Tibial artery (tissue), 4 donors: ENCODE measurements around the gene MARCHF11.

Experiments used
- DNase-seq, 2 donors: peaks; one replicate each; pipeline ENCODE4 v3.0.0-alpha.2; 2019
- H3K27ac ChIP-seq, 2 donors: fragments of 200-600 bp; sonication (generic) in 1 of 2; 1 replicate in 1 of 2; 2 replicates in 1 of 2; pipeline ENCODE4 v1.5.1; 2018 to 2019; ENCODE audit warnings: mild to moderate bottlenecking in 1 of 2
- H3K27me3 ChIP-seq, 2 donors: fragments of 200-600 bp; sonication (generic) in 1 of 2; one replicate each; pipeline versions ENCODE4 v1.5.1 to v1.6.0; 2016 to 2019
- H3K36me3 ChIP-seq, 3 donors: fragments of 200-600 bp; sonication (generic) in 2 of 3; one replicate each; pipeline ENCODE4 v1.5.1; 2016 to 2019; ENCODE audit warnings: mild to moderate bottlenecking in 2 of 3
- H3K4me1 ChIP-seq, 4 donors: fragments of 200-600 bp; sonication (generic) in 2 of 4; 1 replicate in 3 of 4; 2 replicates in 1 of 4; pipeline ENCODE4 v1.5.1; 2016 to 2019
- H3K4me3 ChIP-seq, 2 donors: fragments of 200-600 bp; sonication (generic) in 1 of 2; 1 replicate in 1 of 2; 2 replicates in 1 of 2; pipeline ENCODE4 v1.5.1; 2018 to 2019; ENCODE audit warnings: mild to moderate bottlenecking in 2 of 2
- H3K9me3 ChIP-seq, 3 donors: fragments of 200-600 bp; sonication (generic) in 1 of 3; one replicate each; pipeline ENCODE4 v1.5.1; 2016 to 2019
- intact Hi-C: fragments of 100-400 bp; cut with DNase I; formaldehyde crosslinking; loops from one replicate; pipeline ENCODE4 v1.15.0; 2023; ENCODE audit warnings: low total_unique reads
- TF ChIP-seq, protein P1 (sequence below), 2 experiments: fragments of 200-600 bp in 1 of 2; fragments of 450-650 bp in 1 of 2; IDR thresholded peaks; one replicate each; pipeline ENCODE4 v1.5.1; 2017 to 2019; ENCODE audit warnings: antibody characterized with exemption in 2 of 2, mild to moderate bottlenecking in 1 of 2, moderate library complexity in 1 of 2

The MARCHF11 gene

DNA sequence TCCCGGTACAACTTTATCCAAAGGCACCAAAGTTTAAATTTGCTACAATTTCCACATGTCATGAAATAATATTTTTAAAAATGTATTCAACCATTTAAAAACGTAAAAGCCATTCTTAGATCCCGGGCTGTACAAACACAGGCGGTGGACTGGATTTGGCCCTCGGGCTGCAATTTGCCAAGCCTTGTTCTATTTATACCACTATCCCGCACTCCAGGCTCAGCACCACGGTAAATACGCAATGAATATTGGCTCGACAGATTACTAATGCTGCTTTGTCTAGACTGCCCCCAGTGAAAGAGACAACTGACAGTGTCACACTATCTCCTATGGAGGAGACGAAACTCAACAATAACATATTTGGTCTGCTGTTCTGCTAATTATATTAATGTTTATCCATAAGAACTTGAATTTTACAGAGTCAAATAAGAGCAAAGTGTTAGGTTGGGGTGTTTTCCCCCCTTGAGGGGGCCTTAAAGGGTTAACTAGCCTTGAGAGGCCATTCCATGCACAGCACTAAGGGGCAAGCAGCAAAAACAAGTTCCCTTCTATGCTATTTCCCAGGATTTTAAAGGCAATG is 98.1 kb downstream of the MARCHF11 start:
- intact Hi-C loops = no loop called here
- Histone ChIP-seq H3K27me3 (peaks cover 0 to 6% of the 10 kb centered on the region in 2 donors), H3K9me3 (no peaks in the 10 kb centered on the region), H3K27ac (no peak overlapping the region), H3K36me3 (no peaks in the 10 kb centered on the region), H3K4me3 (no peak overlapping the region), H3K4me1 (no peaks in the 10 kb centered on the region)
- DNase-seq = no peak
- TF ChIP-seq, protein P1, sequence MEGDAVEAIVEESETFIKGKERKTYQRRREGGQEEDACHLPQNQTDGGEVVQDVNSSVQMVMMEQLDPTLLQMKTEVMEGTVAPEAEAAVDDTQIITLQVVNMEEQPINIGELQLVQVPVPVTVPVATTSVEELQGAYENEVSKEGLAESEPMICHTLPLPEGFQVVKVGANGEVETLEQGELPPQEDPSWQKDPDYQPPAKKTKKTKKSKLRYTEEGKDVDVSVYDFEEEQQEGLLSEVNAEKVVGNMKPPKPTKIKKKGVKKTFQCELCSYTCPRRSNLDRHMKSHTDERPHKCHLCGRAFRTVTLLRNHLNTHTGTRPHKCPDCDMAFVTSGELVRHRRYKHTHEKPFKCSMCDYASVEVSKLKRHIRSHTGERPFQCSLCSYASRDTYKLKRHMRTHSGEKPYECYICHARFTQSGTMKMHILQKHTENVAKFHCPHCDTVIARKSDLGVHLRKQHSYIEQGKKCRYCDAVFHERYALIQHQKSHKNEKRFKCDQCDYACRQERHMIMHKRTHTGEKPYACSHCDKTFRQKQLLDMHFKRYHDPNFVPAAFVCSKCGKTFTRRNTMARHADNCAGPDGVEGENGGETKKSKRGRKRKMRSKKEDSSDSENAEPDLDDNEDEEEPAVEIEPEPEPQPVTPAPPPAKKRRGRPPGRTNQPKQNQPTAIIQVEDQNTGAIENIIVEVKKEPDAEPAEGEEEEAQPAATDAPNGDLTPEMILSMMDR (IDR thresholded peaks at IDR 0.05) = no peak

DNA sequence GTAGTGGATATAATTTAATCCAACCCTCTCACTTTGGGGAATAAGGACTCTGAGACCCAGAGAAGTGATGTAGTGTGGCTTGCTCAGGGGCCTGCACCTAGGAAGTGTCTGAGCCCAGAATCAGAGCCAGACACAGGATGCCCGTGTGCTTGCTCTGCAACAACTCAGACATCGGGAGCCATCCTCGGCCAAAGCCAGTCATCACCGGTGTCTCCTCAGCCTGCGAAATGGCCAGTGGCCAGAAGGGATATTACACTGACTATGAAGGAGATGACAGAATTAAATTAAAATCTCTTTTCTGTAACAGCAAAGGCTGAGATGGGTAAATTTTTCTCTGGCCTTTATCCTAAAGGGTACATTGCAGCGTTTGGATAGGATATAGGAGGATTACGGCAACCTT is 102.9 kb downstream of the MARCHF11 start:
- no peak for DNase-seq
- Histone ChIP-seq H3K27ac (no peak overlapping the region), H3K36me3 (no peaks in the 10 kb centered on the region), H3K4me1 (no peaks in the 10 kb centered on the region), H3K4me3 (no peak overlapping the region), H3K9me3 (no peaks in the 10 kb centered on the region), H3K27me3 (no peaks in the 10 kb centered on the region)
- intact Hi-C loops = no loop called here
- TF ChIP-seq, protein P1 (IDR thresholded peaks at IDR 0.05) = no peak

DNA sequence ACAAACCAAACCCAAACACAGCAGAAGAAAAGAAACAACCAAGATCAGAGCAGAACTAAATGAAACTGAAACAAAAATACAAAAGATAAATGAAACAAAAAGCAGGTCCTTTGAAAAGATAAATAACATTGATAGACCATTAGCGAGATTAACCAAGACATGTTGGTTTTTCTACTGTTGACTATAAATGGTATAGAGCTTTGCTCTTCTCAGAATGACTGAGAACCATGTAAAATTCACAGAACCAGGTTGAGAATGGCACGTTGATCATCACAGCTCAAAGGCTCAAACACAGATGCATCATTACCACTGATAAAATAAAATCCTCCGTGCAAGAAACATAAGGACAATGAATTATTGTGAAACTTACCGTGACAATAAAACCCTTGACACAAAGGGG is 105.2 kb downstream of the MARCHF11 start:
- Histone ChIP-seq H3K27ac (no peak overlapping the region), H3K4me3 (no peak overlapping the region), H3K27me3 (no peaks in the 10 kb centered on the region), H3K36me3 (no peaks in the 10 kb centered on the region), H3K4me1 (no peaks in the 10 kb centered on the region), H3K9me3 (no peaks in the 10 kb centered on the region)
- intact Hi-C loops = no loop called here
- TF ChIP-seq, protein P1 (IDR thresholded peaks at IDR 0.05) = no peak
- no peak for DNase-seq

DNA sequence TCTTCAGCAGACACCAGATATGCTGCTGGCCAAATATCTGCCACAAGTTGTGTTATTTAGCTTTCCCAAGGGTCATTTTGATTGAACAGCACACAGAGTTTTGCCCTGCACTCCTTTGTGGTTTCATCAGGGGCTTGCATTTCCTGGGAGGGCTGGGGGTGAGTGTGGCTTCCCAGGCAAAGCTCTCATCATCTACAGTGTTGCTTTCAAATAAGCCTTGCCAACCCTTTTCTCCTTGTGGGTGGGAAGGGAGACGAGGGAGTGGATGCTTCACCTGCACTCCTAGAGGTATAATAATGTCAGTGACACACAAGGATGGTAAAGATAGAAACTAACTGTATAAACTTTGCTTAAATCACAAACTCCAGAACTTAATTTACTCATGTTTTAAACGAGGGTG is 107.0 kb downstream of the MARCHF11 start:
- no peaks in the 10 kb centered on the region for H3K4me1 ChIP-seq
- intact Hi-C loops = no loop called here
- DNase-seq = no peak
- no peaks in the 10 kb centered on the region for H3K36me3 ChIP-seq
- H3K27me3 ChIP-seq = no peaks in the 10 kb centered on the region
- no peaks in the 10 kb centered on the region for H3K9me3 ChIP-seq
- H3K4me3 ChIP-seq = no peak overlapping the region
- H3K27ac ChIP-seq = no peak overlapping the region
- TF ChIP-seq, protein P1 (IDR thresholded peaks at IDR 0.05) = no peak

DNA sequence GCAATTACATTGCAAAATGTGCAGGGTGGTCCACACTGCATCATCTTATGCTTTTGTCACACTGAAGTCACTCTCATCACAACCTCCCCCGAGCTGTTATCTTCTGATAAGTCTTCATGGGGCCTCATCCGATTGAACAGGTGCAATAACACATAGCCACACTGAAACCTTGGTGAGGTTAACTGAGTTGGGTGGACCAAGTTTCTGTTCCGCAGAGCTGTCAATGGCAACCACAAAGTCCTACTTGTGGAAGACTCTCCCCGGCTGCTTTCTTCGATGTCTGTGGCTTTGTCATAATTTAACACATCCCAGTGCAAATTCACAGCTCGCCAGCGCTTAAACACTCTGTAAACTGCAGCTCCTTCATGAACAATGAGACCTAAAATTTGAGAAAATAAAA is 112.2 kb downstream of the MARCHF11 start:
- intact Hi-C loops = no loop called here
- Histone ChIP-seq H3K4me1 (no peaks in the 10 kb centered on the region), H3K4me3 (no peak overlapping the region), H3K36me3 (no peaks in the 10 kb centered on the region), H3K27ac (no peak overlapping the region), H3K9me3 (no peaks in the 10 kb centered on the region), H3K27me3 (no peaks in the 10 kb centered on the region)
- TF ChIP-seq, protein P1 (IDR thresholded peaks at IDR 0.05) = no peak
- DNase-seq = no peak

DNA sequence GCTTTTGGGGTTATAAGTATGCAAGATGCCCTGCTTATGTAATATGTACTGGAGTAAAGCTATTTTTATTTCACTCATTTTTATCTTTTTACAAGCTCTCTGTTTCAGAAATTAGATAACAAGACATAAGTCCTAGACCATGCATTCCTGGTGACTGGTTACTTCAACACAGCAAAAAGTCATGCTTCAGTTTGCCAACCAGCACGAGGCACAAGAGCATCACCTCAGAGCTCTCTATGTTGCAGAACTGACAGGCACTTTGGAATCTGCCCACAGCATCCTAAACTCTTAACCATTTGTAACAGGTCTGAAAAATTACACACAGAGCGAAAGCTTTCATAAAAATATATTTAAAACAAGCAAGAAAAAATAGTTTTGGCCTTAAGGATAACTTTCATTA is 112.8 kb downstream of the MARCHF11 start:
- TF ChIP-seq, protein P1 (IDR thresholded peaks at IDR 0.05) = no peak
- Histone ChIP-seq H3K4me3 (no peak overlapping the region), H3K27ac (no peak overlapping the region), H3K9me3 (no peaks in the 10 kb centered on the region), H3K36me3 (no peaks in the 10 kb centered on the region), H3K27me3 (no peaks in the 10 kb centered on the region), H3K4me1 (no peaks in the 10 kb centered on the region)
- no peak for DNase-seq
- intact Hi-C loops = no loop called here
